ENCODE measurements around the gene HK3.

HK3 gene

DNA sequence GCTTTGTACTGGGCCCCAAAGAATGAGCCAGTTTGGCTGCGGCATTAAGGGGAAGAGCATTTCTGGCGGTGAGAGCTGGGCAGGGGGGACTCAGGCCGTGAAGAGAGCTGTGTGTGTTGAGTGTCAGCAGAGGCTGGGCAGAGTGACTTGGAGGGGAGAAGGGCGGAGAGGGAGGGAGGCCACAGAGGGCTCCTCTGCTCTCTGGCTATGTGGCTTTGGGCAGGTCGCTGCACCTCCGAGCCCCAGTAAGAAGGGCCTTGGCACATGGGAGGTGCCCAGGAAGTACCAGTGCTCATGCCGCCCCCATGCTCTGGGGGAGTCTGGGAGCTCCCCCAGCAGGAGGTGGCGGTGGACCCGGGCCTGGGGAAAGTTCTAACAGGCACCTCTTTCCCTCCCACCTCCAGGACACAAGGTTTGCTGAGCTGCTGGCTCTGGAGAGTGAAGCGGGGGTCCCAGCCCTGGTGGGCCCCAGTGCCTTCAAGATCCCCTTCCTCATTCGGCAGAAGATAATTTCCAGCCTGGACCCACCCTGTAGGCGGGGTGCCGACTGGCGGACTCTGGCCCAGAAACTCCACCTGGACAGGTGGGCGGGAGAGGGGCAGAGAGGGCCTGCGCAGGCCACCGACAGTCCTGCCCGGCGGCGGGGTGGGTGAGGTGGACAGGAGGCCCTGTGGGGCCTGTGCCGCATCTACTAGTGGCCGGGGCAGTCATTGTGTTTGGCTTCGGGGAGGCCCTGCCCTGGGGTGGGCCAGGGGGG lies 20.1 kb downstream of the HK3 start:
- Histone ChIP-seq H3K9me3 (ENCODE audit: insufficient read depth, low read length) (no peaks in the 10 kb centered on the region), H3K27ac (ENCODE audit: low read length) (no peak overlapping the region), H2AFZ (ENCODE audit: low read depth, low read length) (no peak overlapping the region), H3K4me2 (ENCODE audit: low read length) (no peak overlapping the region), H4K20me1 (ENCODE audit: insufficient read depth, low read length) (no peaks in the 10 kb centered on the region), H3K4me1 (ENCODE audit: low read length) (no peaks in the 10 kb centered on the region), H3K9ac (ENCODE audit: low read length) (no peak overlapping the region), H3K4me3 (ENCODE audit: low read length) (no peak overlapping the region), H3K27me3 (ENCODE audit: low read depth, low read length) (no peaks in the 10 kb centered on the region), H3K36me3 (replicated peaks; ENCODE audit: low read depth, low read length) (no peaks in the 10 kb centered on the region), H3K79me2 (ENCODE audit: low read length) (no peaks in the 10 kb centered on the region)
- TF ChIP-seq, protein P1, sequence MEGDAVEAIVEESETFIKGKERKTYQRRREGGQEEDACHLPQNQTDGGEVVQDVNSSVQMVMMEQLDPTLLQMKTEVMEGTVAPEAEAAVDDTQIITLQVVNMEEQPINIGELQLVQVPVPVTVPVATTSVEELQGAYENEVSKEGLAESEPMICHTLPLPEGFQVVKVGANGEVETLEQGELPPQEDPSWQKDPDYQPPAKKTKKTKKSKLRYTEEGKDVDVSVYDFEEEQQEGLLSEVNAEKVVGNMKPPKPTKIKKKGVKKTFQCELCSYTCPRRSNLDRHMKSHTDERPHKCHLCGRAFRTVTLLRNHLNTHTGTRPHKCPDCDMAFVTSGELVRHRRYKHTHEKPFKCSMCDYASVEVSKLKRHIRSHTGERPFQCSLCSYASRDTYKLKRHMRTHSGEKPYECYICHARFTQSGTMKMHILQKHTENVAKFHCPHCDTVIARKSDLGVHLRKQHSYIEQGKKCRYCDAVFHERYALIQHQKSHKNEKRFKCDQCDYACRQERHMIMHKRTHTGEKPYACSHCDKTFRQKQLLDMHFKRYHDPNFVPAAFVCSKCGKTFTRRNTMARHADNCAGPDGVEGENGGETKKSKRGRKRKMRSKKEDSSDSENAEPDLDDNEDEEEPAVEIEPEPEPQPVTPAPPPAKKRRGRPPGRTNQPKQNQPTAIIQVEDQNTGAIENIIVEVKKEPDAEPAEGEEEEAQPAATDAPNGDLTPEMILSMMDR (IDR thresholded peaks at IDR 0.05; ENCODE audit: low read depth, low read length) = no peak
- TF ChIP-seq EZH2phosphoT487 (IDR thresholded peaks at IDR 0.05; ENCODE audit: low read depth) = no peak

DNA sequence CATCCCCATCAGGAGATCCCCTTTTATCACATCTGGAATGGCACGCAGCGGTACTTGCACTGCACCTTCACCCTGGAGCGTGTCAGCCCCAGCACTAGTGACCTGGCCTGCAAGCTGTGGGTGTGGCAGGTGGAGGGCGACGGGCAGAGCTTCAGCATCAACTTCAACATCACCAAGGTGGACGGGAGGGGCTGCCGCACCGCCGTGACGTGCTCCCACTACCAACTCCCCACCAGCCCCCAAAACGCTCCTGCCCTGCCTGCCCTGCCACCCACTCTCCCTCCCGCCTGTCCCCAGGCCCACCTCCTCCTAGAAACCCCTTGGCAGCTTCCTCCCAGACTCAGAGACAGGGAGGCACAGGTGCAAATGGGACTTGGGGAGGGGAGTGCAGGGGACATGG lies 20.7 kb downstream of the HK3 start:
- Histone ChIP-seq H3K36me3 (replicated peaks; ENCODE audit: low read depth, low read length) (no peaks in the 10 kb centered on the region), H3K27me3 (ENCODE audit: low read depth, low read length) (no peaks in the 10 kb centered on the region), H3K4me3 (ENCODE audit: low read length) (no peak overlapping the region), H3K79me2 (ENCODE audit: low read length) (no peaks in the 10 kb centered on the region), H3K27ac (ENCODE audit: low read length) (no peak overlapping the region), H4K20me1 (ENCODE audit: insufficient read depth, low read length) (no peaks in the 10 kb centered on the region), H2AFZ (ENCODE audit: low read depth, low read length) (no peak overlapping the region), H3K9ac (ENCODE audit: low read length) (no peak overlapping the region), H3K4me2 (ENCODE audit: low read length) (no peak overlapping the region), H3K4me1 (ENCODE audit: low read length) (no peaks in the 10 kb centered on the region), H3K9me3 (ENCODE audit: insufficient read depth, low read length) (no peaks in the 10 kb centered on the region)
- TF ChIP-seq EZH2phosphoT487 (IDR thresholded peaks at IDR 0.05; ENCODE audit: low read depth) = no peak
- TF ChIP-seq, protein P1 (IDR thresholded peaks at IDR 0.05; ENCODE audit: low read depth, low read length) = no peak

GRCh38 chr5:176877793-176878331 lies 21.3 kb downstream of the HK3 start:
- H3K9me3 ChIP-seq (ENCODE audit: insufficient read depth, low read length) = no peaks in the 10 kb centered on the region
- H3K36me3 ChIP-seq (replicated peaks; ENCODE audit: low read depth, low read length) = no peaks in the 10 kb centered on the region
- no peaks in the 10 kb centered on the region for H3K27me3 ChIP-seq (ENCODE audit: low read depth, low read length)
- no peak overlapping the region for H3K27ac ChIP-seq (ENCODE audit: low read length)
- H3K79me2 ChIP-seq (ENCODE audit: low read length) = no peaks in the 10 kb centered on the region
- H2AFZ ChIP-seq (ENCODE audit: low read depth, low read length) = no peak overlapping the region
- no peak overlapping the region for H3K9ac ChIP-seq (ENCODE audit: low read length)
- TF ChIP-seq, protein P1 (IDR thresholded peaks at IDR 0.05; ENCODE audit: low read depth, low read length) = no peak
- H3K4me2 ChIP-seq (ENCODE audit: low read length) = no peak overlapping the region
- no peaks in the 10 kb centered on the region for H3K4me1 ChIP-seq (ENCODE audit: low read length)
- H3K4me3 ChIP-seq (ENCODE audit: low read length) = no peak overlapping the region
- H4K20me1 ChIP-seq (ENCODE audit: insufficient read depth, low read length) = no peaks in the 10 kb centered on the region

DNA sequence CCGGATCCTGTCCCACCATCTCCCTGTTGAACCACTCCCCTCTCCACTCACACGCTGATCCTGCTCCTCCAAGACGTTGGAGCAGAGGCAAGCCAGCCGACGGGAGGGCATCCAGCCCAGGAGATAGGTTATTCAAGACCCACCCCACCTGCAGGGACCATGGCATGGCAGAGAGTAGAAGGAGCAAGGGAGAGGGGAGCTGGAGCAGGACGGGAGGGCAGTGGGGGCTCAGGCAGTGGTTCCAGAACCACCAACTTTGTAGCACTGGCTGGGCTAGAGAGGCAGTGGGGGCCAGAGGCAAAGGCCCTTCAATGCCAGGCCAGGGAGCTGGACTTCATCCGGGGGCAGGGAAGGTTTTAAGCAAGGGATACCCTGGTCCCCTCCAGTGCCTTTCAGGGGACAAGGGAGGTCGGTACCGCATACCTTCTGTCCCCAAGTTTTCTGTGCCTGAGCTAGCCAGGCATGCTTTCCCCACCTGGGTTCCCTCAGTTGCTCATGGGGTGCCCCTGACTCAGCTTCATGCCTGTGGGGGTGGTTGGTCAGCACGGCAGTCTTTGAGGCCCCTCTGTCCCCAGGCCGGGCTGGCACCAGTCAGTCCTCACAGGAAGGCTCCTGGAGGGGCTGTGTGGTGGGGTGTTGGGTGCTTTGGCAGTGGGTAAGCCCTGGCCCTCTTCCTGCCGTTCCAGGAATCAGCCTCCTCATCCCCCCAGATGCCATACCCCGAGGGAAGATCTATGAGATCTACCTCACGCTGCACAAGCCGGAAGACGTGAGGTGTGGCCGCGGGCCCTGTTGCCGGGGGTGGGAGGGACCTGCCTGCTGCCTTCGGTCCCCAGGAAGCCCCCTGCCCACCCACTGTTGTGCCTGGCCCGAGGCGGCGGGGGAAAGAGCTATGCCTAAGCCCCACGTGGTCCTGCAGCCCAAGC lies 22.4 kb downstream of the HK3 start:
- Histone ChIP-seq H3K27ac (ENCODE audit: low read length) (no peak overlapping the region), H3K9me3 (ENCODE audit: insufficient read depth, low read length) (no peaks in the 10 kb centered on the region), H3K36me3 (replicated peaks; ENCODE audit: low read depth, low read length) (no peaks in the 10 kb centered on the region), H3K79me2 (ENCODE audit: low read length) (no peaks in the 10 kb centered on the region), H2AFZ (ENCODE audit: low read depth, low read length) (no peak overlapping the region), H4K20me1 (ENCODE audit: insufficient read depth, low read length) (no peaks in the 10 kb centered on the region), H3K4me1 (ENCODE audit: low read length) (no peaks in the 10 kb centered on the region), H3K4me2 (ENCODE audit: low read length) (no peak overlapping the region), H3K9ac (ENCODE audit: low read length) (no peak overlapping the region), H3K4me3 (ENCODE audit: low read length) (no peak overlapping the region), H3K27me3 (ENCODE audit: low read depth, low read length) (no peaks in the 10 kb centered on the region)
- TF ChIP-seq, protein P1 (IDR thresholded peaks at IDR 0.05; ENCODE audit: low read depth, low read length) = no peak
- TF ChIP-seq EZH2phosphoT487 (IDR thresholded peaks at IDR 0.05; ENCODE audit: low read depth) = no peak

All from OCI-LY3 (cell line).